ENCODE data around the gene ROCK2.

DNA sequence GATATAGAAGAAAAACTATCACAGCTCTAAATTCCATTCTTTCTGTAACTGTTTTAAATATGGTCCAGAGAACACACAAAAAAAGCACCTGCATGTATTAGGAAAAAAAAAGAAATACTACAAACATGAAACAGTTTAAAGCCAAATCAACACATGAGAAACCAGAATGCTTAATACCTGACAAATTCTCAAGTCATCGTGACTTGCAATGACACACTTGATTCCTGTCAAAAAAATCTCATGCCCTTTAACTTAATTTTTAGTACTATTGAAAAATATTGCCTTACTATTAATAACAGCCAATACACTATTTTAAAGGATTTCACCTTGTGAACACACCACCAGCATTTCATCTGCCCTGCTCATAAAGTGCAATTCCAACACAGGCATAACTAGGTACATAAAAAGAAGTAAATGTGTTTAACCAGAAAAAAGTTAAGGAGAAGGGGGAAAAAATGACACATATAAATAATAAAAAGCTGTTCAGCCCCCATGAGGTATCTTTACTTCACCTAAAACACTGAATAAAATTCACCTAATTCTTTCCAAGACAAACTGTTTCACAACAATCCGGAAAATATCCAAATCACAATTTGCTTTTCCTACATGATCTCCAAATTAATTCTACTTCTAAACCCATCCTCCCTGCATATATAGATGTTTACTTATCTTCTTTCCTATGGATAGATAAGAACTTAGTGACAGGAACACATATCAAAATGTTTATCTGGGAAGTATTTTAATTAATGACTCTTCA, 10.8 kb downstream of the ROCK2 start:
- TF ChIP-seq SUZ12 (IDR thresholded peaks at IDR 0.05) (no peak), ZNF384 (IDR thresholded peaks at IDR 0.05) (no peak), SP1 (IDR thresholded peaks at IDR 0.05) (no peak), LEF1 (IDR thresholded peaks at IDR 0.05; ENCODE audit: borderline replicate concordance) (no peak), FOXK2 (IDR thresholded peaks at IDR 0.05) (no peak), FOXM1 (IDR thresholded peaks at IDR 0.05; ENCODE audit: borderline replicate concordance) (no peak)
- TF ChIP-seq, protein P1, sequence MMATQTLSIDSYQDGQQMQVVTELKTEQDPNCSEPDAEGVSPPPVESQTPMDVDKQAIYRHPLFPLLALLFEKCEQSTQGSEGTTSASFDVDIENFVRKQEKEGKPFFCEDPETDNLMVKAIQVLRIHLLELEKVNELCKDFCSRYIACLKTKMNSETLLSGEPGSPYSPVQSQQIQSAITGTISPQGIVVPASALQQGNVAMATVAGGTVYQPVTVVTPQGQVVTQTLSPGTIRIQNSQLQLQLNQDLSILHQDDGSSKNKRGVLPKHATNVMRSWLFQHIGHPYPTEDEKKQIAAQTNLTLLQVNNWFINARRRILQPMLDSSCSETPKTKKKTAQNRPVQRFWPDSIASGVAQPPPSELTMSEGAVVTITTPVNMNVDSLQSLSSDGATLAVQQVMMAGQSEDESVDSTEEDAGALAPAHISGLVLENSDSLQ (IDR thresholded peaks at IDR 0.05), result no peak

Measured in HEK293T (cell line).